Measurements from ENCODE around the gene PPM1F. TPM values are rescaled to one million over a fixed set of nuclear protein-coding genes. Genes with fewer than 3 reads are reported as not detected.

Gene PPM1F
- total and polyA plus RNA-seq, 10 of the 15 experiments (the other 5 are each of a cell fraction or from before 2014, with no cell fraction given) = 0.55 to 26.3 (median 9.7) TPM

DNA sequence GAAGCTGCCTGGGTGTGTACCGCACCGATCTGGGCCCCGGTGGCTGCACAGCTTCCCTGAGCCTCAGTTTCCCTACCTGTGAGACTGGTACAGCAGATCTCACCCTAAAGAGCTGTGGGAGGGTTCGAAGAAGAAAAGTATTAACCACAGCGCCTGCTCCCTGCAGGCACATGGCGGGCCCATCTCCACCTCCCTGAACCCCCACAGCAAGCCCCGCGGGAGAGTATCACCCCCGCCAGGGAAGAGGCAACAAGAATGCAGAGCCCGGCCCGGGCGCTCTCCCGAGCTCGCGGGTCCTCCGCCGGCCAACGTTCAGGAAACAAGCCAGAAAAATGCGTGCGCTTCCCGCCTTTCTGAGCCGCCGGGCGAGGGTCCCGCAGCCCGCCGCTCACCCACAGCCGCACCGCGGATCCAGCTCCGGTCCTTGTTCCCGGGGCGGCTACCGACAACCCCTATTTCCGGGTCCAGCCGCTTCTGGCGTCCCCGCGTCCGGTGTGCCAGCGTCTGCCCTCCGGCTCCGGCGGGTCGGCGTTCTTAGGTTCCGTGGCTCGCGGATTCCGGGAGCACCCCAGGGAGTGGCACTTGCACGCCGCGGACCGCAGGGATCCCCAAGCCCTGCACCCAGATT lies 29.8 kb upstream of the PPM1F start, which contains the start of gene TOP3B (continued):
- TF ChIP-seq, protein P1, sequence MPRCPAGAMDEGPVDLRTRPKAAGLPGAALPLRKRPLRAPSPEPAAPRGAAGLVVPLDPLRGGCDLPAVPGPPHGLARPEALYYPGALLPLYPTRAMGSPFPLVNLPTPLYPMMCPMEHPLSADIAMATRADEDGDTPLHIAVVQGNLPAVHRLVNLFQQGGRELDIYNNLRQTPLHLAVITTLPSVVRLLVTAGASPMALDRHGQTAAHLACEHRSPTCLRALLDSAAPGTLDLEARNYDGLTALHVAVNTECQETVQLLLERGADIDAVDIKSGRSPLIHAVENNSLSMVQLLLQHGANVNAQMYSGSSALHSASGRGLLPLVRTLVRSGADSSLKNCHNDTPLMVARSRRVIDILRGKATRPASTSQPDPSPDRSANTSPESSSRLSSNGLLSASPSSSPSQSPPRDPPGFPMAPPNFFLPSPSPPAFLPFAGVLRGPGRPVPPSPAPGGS (IDR thresholded peaks at IDR 0.05; ENCODE audit: borderline replicate concordance, insufficient read depth, low read depth, low read length, poor library complexity, severe bottlenecking) = no peak
- 0 out of 2 replicates have a peak, but pooled peaks have one; percentile 71 for TF ChIP-seq NFXL1 (IDR thresholded peaks at IDR 0.05; ENCODE audit: borderline replicate concordance)
- TF ChIP-seq SRF (IDR thresholded peaks at IDR 0.05; ENCODE audit: low read depth in 2 of 2, low read length in 2 of 2) = peak; percentile 63 to 96; a peak in 3 of 4 replicates
- TF ChIP-seq IRF4 (IDR thresholded peaks at IDR 0.05; ENCODE audit: low read depth, low read length) = peak; percentile 78; the same call in 1 of the 2 replicates
- TF ChIP-seq TARDBP (IDR thresholded peaks at IDR 0.05; ENCODE audit: borderline replicate concordance) = peak; percentile 86
- TF ChIP-seq SUPT20H (IDR thresholded peaks at IDR 0.05; ENCODE audit: borderline replicate concordance, control insufficient read depth, low read depth, low read length) = no peak
- TF ChIP-seq, protein P2, sequence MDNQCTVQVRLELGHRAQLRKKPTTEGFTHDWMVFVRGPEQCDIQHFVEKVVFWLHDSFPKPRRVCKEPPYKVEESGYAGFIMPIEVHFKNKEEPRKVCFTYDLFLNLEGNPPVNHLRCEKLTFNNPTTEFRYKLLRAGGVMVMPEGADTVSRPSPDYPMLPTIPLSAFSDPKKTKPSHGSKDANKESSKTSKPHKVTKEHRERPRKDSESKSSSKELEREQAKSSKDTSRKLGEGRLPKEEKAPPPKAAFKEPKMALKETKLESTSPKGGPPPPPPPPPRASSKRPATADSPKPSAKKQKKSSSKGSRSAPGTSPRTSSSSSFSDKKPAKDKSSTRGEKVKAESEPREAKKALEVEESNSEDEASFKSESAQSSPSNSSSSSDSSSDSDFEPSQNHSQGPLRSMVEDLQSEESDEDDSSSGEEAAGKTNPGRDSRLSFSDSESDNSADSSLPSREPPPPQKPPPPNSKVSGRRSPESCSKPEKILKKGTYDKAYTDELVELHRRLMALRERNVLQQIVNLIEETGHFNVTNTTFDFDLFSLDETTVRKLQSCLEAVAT (IDR thresholded peaks at IDR 0.05) = peak; percentile 42; the same call in 1 of the 2 replicates
- no peak for TF ChIP-seq FOS (IDR thresholded peaks at IDR 0.05; ENCODE audit: borderline replicate concordance, extremely low read depth, insufficient read length)
- TF ChIP-seq MEF2B (IDR thresholded peaks at IDR 0.05; ENCODE audit: partially characterized antibody, poor library complexity, severe bottlenecking) = peak; percentile 57
- TF ChIP-seq EED (IDR thresholded peaks at IDR 0.05; ENCODE audit: low read depth) = peak; percentile 82
- TF ChIP-seq KLF5 (IDR thresholded peaks at IDR 0.05; ENCODE audit: partially characterized antibody) = peak; percentile 87
- TF ChIP-seq GATAD2B (conservative IDR thresholded peaks at IDR 0.05; ENCODE audit: low read depth) = peak; percentile 76; the same call in 1 of the 2 replicates
- TF ChIP-seq PAX8 (IDR thresholded peaks at IDR 0.05) = no peak
- TF ChIP-seq, protein P3, sequence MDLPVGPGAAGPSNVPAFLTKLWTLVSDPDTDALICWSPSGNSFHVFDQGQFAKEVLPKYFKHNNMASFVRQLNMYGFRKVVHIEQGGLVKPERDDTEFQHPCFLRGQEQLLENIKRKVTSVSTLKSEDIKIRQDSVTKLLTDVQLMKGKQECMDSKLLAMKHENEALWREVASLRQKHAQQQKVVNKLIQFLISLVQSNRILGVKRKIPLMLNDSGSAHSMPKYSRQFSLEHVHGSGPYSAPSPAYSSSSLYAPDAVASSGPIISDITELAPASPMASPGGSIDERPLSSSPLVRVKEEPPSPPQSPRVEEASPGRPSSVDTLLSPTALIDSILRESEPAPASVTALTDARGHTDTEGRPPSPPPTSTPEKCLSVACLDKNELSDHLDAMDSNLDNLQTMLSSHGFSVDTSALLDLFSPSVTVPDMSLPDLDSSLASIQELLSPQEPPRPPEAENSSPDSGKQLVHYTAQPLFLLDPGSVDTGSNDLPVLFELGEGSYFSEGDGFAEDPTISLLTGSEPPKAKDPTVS (IDR thresholded peaks at IDR 0.05; ENCODE audit: low read depth, low read length) = 0 out of 2 replicates have a peak, but pooled peaks have one; percentile 58
- TF ChIP-seq ESRRA (IDR thresholded peaks at IDR 0.05; ENCODE audit: low read length) = peak; percentile 57; the same call in 1 of the 2 replicates
- peak in 1 of 2 experiments; percentile 41; a peak in 1 of 4 replicates for TF ChIP-seq ETV6 (conservative IDR thresholded peaks at IDR 0.05 in 1 of 2, IDR thresholded peaks at IDR 0.05 in 1 of 2; ENCODE audit: borderline replicate concordance in 1 of 2, low read depth in 1 of 2)
- TF ChIP-seq RB1 (IDR thresholded peaks at IDR 0.05; ENCODE audit: borderline replicate concordance) = peak; percentile 97; the same call in 1 of the 2 replicates
- TF ChIP-seq, protein P4, sequence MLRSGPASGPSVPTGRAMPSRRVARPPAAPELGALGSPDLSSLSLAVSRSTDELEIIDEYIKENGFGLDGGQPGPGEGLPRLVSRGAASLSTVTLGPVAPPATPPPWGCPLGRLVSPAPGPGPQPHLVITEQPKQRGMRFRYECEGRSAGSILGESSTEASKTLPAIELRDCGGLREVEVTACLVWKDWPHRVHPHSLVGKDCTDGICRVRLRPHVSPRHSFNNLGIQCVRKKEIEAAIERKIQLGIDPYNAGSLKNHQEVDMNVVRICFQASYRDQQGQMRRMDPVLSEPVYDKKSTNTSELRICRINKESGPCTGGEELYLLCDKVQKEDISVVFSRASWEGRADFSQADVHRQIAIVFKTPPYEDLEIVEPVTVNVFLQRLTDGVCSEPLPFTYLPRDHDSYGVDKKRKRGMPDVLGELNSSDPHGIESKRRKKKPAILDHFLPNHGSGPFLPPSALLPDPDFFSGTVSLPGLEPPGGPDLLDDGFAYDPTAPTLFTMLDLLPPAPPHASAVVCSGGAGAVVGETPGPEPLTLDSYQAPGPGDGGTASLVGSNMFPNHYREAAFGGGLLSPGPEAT (IDR thresholded peaks at IDR 0.05; ENCODE audit: low read depth) = peak; percentile 89
- peak; percentile 97 for TF ChIP-seq LARP7 (IDR thresholded peaks at IDR 0.05)
- no peak; the same call in 1 of the 2 replicates for TF ChIP-seq MYB (IDR thresholded peaks at IDR 0.05; ENCODE audit: borderline replicate concordance, low read depth, low read length)
- no peak for TF ChIP-seq BCL11A (IDR thresholded peaks at IDR 0.05; ENCODE audit: low read depth, low read length)
- peak; percentile 66 to 83; a peak in 2 of 3 replicates for TF ChIP-seq EGR1 (IDR thresholded peaks at IDR 0.05; ENCODE audit: borderline replicate concordance in 1 of 2, low read depth in 2 of 2, low read length in 2 of 2)
- TF ChIP-seq TCF3 (IDR thresholded peaks at IDR 0.05; ENCODE audit: borderline replicate concordance, insufficient read depth, low read depth, low read length) = peak; percentile 84
- peak; percentile 56 for TF ChIP-seq SREBF2 (IDR thresholded peaks at IDR 0.05; ENCODE audit: low read length)

All from GM12878 (cell line).